ENCODE data around the gene CGB3. TPM values are rescaled to one million over a fixed set of nuclear protein-coding genes. Genes with fewer than 3 reads are reported as not detected.

Gene CGB3
- polyA plus RNA-seq, 3 donors: not detected

- Histone ChIP-seq H3K4me3 (replicated peaks in 1 of 3; ENCODE audit: low read depth in 2 of 3, low read length in 3 of 3) (no peak overlapping the region), H2AFZ (ENCODE audit: insufficient read depth, low read depth, low read length, poor library complexity, severe bottlenecking) (no peak overlapping the region), H3K4me2 (replicated peaks; ENCODE audit: extremely low read depth, low read length, poor library complexity, severe bottlenecking) (no peak overlapping the region), H4K20me1 (ENCODE audit: insufficient read depth, low read length) (no peaks in the 10 kb centered on the region), H3K36me3 (replicated peaks in 1 of 2; ENCODE audit: control insufficient read depth in 1 of 2, insufficient read depth in 2 of 2, low read length in 2 of 2) (peaks cover 49 to 90% of the 10 kb centered on the region in 2 donors), H3K27me3 (ENCODE audit: control insufficient read depth in 2 of 2, insufficient read depth in 2 of 2, low read length in 2 of 2) (no peaks in the 10 kb centered on the region), H3K79me2 (ENCODE audit: insufficient read depth, low read length) (peaks cover 12% of the 10 kb centered on the region), H3K9me3 (replicated peaks in 1 of 2; ENCODE audit: control insufficient read depth in 1 of 2, insufficient read depth in 1 of 2, low read length in 2 of 2) (no peaks in the 10 kb centered on the region), H3K27ac (ENCODE audit: low read depth in 1 of 2, low read length in 2 of 2) (peak overlapping the region in 1 of 2 donors; percentile 26), H3K4me1 (ENCODE audit: control insufficient read depth in 1 of 2, insufficient read depth in 2 of 2, low read length in 2 of 2) (no peaks in the 10 kb centered on the region), H3K9ac (ENCODE audit: insufficient read depth, low read length, poor library complexity, severe bottlenecking) (no peak overlapping the region)
- no peak overlapping the region for H3K4me3 Mint-ChIP-seq
- WGBS (ENCODE audit: insufficient coverage): 93% methylated on average over 13 of the region's 13 CpGs
- no peaks in the 10 kb centered on the region for H3K9me3 Mint-ChIP-seq
- intact Hi-C loops (cut with micrococcal nuclease): no loop called here
- peak overlapping the region in 2 of 7 donors; percentile 36 to 61 for H3K27ac Mint-ChIP-seq
- H3K27me3 Mint-ChIP-seq (ENCODE audit: low read depth in 3 of 3): peaks cover 0 to 5% (median 0%) of the 10 kb centered on the region in 3 donors
- peaks cover 53 to 91% of the 10 kb centered on the region in 2 donors for H3K36me3 Mint-ChIP-seq
- DNase-seq: no peak
- TF ChIP-seq CTCF (IDR thresholded peaks at IDR 0.05): no peak
- no peaks in the 10 kb centered on the region for H3K4me1 Mint-ChIP-seq
Measured at GRCh38 chr19:48985711-48986110, 38.4 kb downstream of the CGB3 start.

- peaks cover 0 to 3% (median 0%) of the 10 kb centered on the region in 3 donors for H3K27me3 Mint-ChIP-seq (ENCODE audit: low read depth in 3 of 3)
- Histone ChIP-seq H3K36me3 (replicated peaks in 1 of 2; ENCODE audit: control insufficient read depth in 1 of 2, insufficient read depth in 2 of 2, low read length in 2 of 2) (peaks cover 44 to 76% of the 10 kb centered on the region in 2 donors), H3K9ac (ENCODE audit: insufficient read depth, low read length, poor library complexity, severe bottlenecking) (no peak overlapping the region), H2AFZ (ENCODE audit: insufficient read depth, low read depth, low read length, poor library complexity, severe bottlenecking) (no peak overlapping the region), H3K9me3 (replicated peaks in 1 of 2; ENCODE audit: control insufficient read depth in 1 of 2, insufficient read depth in 1 of 2, low read length in 2 of 2) (no peaks in the 10 kb centered on the region), H3K79me2 (ENCODE audit: insufficient read depth, low read length) (no peaks in the 10 kb centered on the region), H3K4me2 (replicated peaks; ENCODE audit: extremely low read depth, low read length, poor library complexity, severe bottlenecking) (no peak overlapping the region), H4K20me1 (ENCODE audit: insufficient read depth, low read length) (no peaks in the 10 kb centered on the region), H3K4me3 (replicated peaks in 1 of 3; ENCODE audit: low read depth in 2 of 3, low read length in 3 of 3) (no peak overlapping the region), H3K27me3 (ENCODE audit: control insufficient read depth in 2 of 2, insufficient read depth in 2 of 2, low read length in 2 of 2) (no peaks in the 10 kb centered on the region), H3K4me1 (ENCODE audit: control insufficient read depth in 1 of 2, insufficient read depth in 2 of 2, low read length in 2 of 2) (no peaks in the 10 kb centered on the region), H3K27ac (ENCODE audit: low read depth in 1 of 2, low read length in 2 of 2) (no peak overlapping the region)
- no peak overlapping the region for H3K4me3 Mint-ChIP-seq
- peaks cover 50 to 87% of the 10 kb centered on the region in 2 donors for H3K36me3 Mint-ChIP-seq
- WGBS (ENCODE audit: insufficient coverage): 96% methylated on average over 6 of the region's 9 CpGs
- H3K27ac Mint-ChIP-seq: peak overlapping the region in 2 of 7 donors; percentile 40 to 54
- H3K4me1 Mint-ChIP-seq: no peaks in the 10 kb centered on the region
- DNase-seq: no peak
- no peaks in the 10 kb centered on the region for H3K9me3 Mint-ChIP-seq
- intact Hi-C loops (cut with micrococcal nuclease): no loop called here
- TF ChIP-seq CTCF (IDR thresholded peaks at IDR 0.05): no peak
Measured at GRCh38 chr19:48982280-48982679, 41.9 kb downstream of the CGB3 start.
